Transverse colon (tissue), 4 donors: ENCODE measurements around the gene PTX4. TPM values are rescaled to one million over a fixed set of nuclear protein-coding genes. Genes with fewer than 3 reads are reported as not detected.

Experiments
- DNase-seq: peaks from one replicate; pipeline ENCODE4 v3.0.0-alpha.2; 2019
- H3K27ac ChIP-seq, 4 donors: fragments of 200-600 bp; sonication (generic); 2 replicates each; pipeline ENCODE4 v1.5.1; 2016 to 2018; ENCODE audit warnings: inconsistent platforms in 4 of 4
- H3K27me3 ChIP-seq: fragments of 200-600 bp; sonication (generic); 2 replicates; pipeline ENCODE4 v1.5.1; 2017; ENCODE audit warnings: inconsistent platforms
- H3K36me3 ChIP-seq, 4 donors: fragments of 200-600 bp; sonication (generic); 2 replicates each; pipeline ENCODE4 v1.5.1; 2017 to 2019; ENCODE audit warnings: inconsistent platforms in 4 of 4
- H3K4me1 ChIP-seq, 4 donors: fragments of 200-600 bp; sonication (generic); 2 replicates each; pipeline ENCODE4 v1.5.1; 2017 to 2020; ENCODE audit warnings: inconsistent platforms in 4 of 4
- H3K4me3 ChIP-seq, 4 donors: fragments of 200-600 bp; sonication (generic); 1 replicate in 1 of 4; 2 replicates in 3 of 4; pipeline versions ENCODE4 v1.5.1 to v1.6.1; 2017 to 2019; ENCODE audit warnings: inconsistent platforms in 4 of 4
- H3K9me3 ChIP-seq, 2 donors: fragments of 200-600 bp; sonication (generic); 2 replicates each; pipeline ENCODE4 v1.5.1; 2017 to 2019; ENCODE audit warnings: inconsistent platforms in 2 of 2
- EP300 ChIP-seq: sonication (generic); formaldehyde crosslinking; IDR thresholded peaks from one replicate; pipeline ENCODE4 v1.6.1; 2017; ENCODE audit warnings: antibody characterized with exemption, low read depth
- POLR2A ChIP-seq: fragments of 450-650 bp; IDR thresholded peaks from one replicate; pipeline ENCODE4 v1.6.1; 2016; ENCODE audit warnings: antibody characterized with exemption, mild to moderate bottlenecking, moderate library complexity
- POLR2AphosphoS5 ChIP-seq, 3 donors: sonication (generic); formaldehyde crosslinking; IDR thresholded peaks; one replicate each; pipeline ENCODE4 v1.6.1; 2016; ENCODE audit warnings: antibody characterized with exemption in 3 of 3
- WGBS, 2 donors: methylation state at CpG; one replicate each; pipeline ENCODE4 v1.1.5; 2018; ENCODE audit warnings: low coverage in 1 of 2; 5-methylcytosine and 5-hydroxymethylcytosine counted together
- in situ Hi-C, 4 donors: fragments of 200-750 bp; cut with MboI; loops; one replicate each; pipeline versions ENCODE4 v1.15.0 to v1.15.1; 2017; ENCODE audit warnings: low sequenced_read_pairs in 3 of 4, low pct_ligation_motif_present in 1 of 4, low pct_unique_long_range_greater_than_20kb in 1 of 4
- intact Hi-C: fragments of 100-400 bp; cut with DNase I; formaldehyde crosslinking; loops from one replicate; pipeline ENCODE4 v1.15.1; 2023; ENCODE audit warnings: low total_unique reads
- total RNA-seq, 4 donors: library from RNA; depleted of rRNA; stranded (reverse); fragments of >200 nt; gene quantifications; one replicate each; pipeline ENCODE4 v1.1.0, GENCODE V29; 2016
- TF ChIP-seq, protein P1 (sequence below), 5 experiments: fragments of 200-600 bp in 3 of 5; fragments of 450-650 bp in 2 of 5; sonication (generic) in 3 of 5; IDR thresholded peaks; 1 replicate in 2 of 5; 2 replicates in 3 of 5; pipeline ENCODE4 v1.5.1; 2016 to 2017; ENCODE audit warnings: antibody characterized with exemption in 5 of 5, inconsistent platforms in 3 of 5, mild to moderate bottlenecking in 2 of 5, moderate library complexity in 1 of 5

PTX4 gene
- total RNA-seq, 4 donors from 2014 or later: not detected

DNA sequence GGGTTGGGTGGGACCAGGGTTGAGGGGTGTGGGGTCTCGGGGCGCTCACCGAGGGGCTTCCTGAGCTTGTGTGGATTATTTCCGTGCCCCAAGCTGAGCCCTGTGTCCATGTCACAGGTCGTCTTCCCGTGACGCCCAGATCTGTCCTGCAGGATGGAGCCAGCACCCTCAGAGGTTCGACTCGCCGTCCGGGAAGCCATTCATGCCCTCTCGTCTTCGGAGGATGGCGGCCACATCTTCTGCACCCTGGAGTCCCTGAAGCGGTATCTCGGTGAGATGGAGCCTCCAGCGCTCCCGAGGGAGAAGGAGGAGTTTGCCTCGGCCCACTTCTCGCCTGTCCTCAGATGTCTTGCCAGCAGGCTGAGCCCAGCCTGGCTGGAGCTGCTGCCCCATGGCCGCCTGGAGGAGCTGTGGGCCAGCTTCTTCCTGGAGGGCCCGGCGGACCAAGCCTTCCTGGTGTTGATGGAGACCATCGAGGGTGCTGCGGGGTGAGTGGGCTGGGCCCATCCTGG is 5.4 kb upstream of the PTX4 start:
- peak overlapping the region; percentile 64 to 84 (median 76) for H3K4me3 ChIP-seq
- 31% methylated on average over 18 of the region's 25 CpGs; no CpG with 5 or more reads in 1 of the 2 donors for WGBS, 2 donors
- intact Hi-C loops (no loop called here), in situ Hi-C loops (no loop called here)
- H3K9me3 ChIP-seq: no peaks in the 10 kb centered on the region
- H3K36me3 ChIP-seq: no peaks in the 10 kb centered on the region
- DNase-seq: peak; percentile 32
- H3K27me3 ChIP-seq: no peaks in the 10 kb centered on the region
- TF ChIP-seq EP300 (no peak), POLR2A (no peak)
- TF ChIP-seq, protein P1, sequence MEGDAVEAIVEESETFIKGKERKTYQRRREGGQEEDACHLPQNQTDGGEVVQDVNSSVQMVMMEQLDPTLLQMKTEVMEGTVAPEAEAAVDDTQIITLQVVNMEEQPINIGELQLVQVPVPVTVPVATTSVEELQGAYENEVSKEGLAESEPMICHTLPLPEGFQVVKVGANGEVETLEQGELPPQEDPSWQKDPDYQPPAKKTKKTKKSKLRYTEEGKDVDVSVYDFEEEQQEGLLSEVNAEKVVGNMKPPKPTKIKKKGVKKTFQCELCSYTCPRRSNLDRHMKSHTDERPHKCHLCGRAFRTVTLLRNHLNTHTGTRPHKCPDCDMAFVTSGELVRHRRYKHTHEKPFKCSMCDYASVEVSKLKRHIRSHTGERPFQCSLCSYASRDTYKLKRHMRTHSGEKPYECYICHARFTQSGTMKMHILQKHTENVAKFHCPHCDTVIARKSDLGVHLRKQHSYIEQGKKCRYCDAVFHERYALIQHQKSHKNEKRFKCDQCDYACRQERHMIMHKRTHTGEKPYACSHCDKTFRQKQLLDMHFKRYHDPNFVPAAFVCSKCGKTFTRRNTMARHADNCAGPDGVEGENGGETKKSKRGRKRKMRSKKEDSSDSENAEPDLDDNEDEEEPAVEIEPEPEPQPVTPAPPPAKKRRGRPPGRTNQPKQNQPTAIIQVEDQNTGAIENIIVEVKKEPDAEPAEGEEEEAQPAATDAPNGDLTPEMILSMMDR (IDR thresholded peaks at IDR 0.05): peak in 4 of 5 experiments; percentile 11 to 31 (median 27)
- H3K4me1 ChIP-seq: peaks cover 5 to 21% (median 19%) of the 10 kb centered on the region in 4 donors
- peak overlapping the region; percentile 85 to 92 (median 88) for H3K27ac ChIP-seq

DNA sequence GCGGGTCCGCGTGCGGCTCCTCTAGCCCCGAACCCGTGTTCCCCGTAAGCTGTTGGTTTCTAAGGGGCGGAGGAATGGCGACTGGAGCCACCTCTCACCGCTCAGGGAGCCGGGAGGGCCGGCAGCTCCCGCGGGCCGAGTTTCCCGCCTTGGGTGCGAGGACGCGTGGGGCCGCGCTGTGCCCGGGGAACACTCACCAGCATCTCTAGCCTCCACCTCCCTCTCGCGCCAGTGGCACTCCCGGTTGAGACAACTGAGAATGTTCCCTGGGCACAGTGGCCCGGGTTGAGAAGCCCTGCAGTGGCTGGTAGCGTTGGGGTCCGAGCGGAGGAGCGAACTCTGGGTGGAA is 5.0 kb upstream of the PTX4 start:
- intact Hi-C loops: no loop called here
- peaks cover 5 to 21% (median 19%) of the 10 kb centered on the region in 4 donors for H3K4me1 ChIP-seq
- no peak for DNase-seq
- H3K4me3 ChIP-seq: peak overlapping the region; percentile 64 to 84 (median 76)
- H3K36me3 ChIP-seq: no peaks in the 10 kb centered on the region
- peak overlapping the region; percentile 85 to 92 (median 88) for H3K27ac ChIP-seq
- TF ChIP-seq EP300: no peak
- TF ChIP-seq POLR2AphosphoS5 (IDR thresholded peaks at IDR 0.05): no peak
- TF ChIP-seq, protein P1 (IDR thresholded peaks at IDR 0.05): no peak
- no peak for TF ChIP-seq POLR2A
- H3K27me3 ChIP-seq: no peaks in the 10 kb centered on the region
- 2% methylated on average over 14 of the region's 30 CpGs; no CpG with 5 or more reads in 1 of the 2 donors for WGBS, 2 donors
- H3K9me3 ChIP-seq: no peaks in the 10 kb centered on the region
- in situ Hi-C loops: no loop called here

DNA sequence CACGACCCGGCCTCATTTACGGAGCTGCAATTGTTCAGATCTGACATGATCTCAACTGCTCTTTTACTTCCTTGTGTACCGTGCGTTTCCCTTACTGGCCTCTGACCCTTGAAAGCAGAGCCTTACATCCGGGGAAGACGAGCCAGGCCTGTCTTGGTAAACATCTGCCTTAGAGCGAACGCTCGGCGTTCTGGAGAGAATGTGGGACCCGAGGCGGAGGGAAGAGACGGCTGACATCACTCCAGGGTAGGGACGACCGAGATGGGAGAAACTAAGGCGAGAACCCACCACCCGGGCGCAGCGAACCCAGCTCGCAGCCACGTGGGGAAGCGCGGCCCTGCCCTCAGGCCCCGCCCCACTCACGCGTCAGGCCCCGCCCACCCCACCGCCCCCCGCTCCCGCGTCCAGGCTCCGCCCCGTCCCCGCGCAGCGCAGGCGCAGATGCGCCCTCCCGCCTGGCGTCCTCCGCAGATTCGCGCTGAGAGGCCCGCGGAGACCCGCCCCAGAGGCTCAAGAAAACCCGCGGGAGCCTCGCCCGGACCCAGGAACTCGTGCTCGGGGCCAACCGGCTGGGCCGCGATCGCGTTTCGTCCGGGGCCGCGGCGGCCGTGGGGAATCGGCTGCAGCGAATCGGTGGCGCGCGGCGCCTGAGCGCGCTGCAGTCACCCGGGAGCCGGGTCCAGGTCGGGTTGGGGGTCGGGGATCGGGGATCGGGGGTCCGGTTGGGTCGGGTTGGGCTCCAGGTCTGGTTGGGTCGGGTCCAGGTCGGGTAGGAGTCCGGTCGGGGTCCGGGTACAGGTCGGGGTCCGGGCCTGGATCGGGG is 4.4 kb upstream of the PTX4 start, which contains the start of gene TELO2:
Gene TELO2 (plus strand): TSS at position 438 of the 823 bp plus-strand sequence. CDS start 922 bp downstream, outside the sequence.
- in situ Hi-C loops: no loop called here
- no peaks in the 10 kb centered on the region for H3K9me3 ChIP-seq
- no peaks in the 10 kb centered on the region for H3K27me3 ChIP-seq
- intact Hi-C loops: no loop called here
- H3K4me3 ChIP-seq: peak within 1 kb of the TSS; percentile 64 to 84 (median 76)
- TF ChIP-seq POLR2A (peak; percentile 36), POLR2AphosphoS5 (IDR thresholded peaks at IDR 0.05) (peak in 2 of 3 donors; percentile 11 to 29), EP300 (no peak)
- TF ChIP-seq, protein P1 (IDR thresholded peaks at IDR 0.05): peak in 2 of 5 experiments; percentile 8 to 33
- DNase-seq: peak; percentile 86
- no peaks in the 10 kb centered on the region for H3K36me3 ChIP-seq
- H3K27ac ChIP-seq: peak within 1 kb of the TSS; percentile 85 to 92 (median 88)
- WGBS, 2 donors: 3% methylated on average over 34 of the region's 89 CpGs; no CpG with 5 or more reads in 1 of the 2 donors
- peaks cover 5 to 21% (median 19%) of the 10 kb centered on the region in 4 donors for H3K4me1 ChIP-seq

DNA sequence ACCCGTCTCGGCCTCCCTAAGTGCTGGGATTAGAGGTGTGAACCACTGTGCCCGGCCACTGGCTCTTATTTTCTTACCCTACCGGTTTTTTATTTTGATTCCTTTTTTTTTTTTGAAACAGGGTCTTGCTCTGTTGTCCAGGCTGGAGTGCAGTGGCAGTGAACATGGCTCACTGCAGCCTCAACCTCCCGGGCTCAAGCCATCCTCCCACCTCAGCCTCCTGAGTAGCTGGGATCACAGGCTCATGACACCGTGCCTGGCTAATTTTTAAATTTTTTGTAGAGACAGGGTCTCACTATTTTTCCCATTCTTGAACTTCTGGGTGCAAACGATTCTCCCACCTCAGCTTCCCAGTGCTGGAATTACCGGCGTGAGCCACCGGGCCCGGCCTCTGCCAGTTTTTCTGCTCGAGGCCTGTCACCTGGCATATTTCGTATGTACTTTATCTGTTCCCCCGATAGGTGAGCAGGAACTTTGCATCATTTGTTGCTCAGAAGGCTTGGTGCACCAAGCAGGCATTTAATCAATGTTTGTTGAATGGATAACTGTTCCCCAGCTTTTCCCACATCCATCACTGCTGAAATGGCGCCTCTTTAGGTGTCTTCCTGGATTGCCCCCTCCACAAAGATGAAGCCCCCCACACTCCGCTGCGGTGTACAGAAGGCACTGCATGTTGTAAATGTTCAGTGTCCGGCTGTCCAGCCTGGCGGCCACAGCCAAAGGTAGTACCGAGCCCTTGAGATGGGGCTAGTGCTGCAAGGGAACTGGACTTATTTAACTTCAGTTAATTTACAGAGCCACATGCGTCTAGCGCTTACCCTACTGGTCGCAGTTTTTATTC is 3.6 kb upstream of the PTX4 start:
- H3K9me3 ChIP-seq: no peaks in the 10 kb centered on the region
- no peak for DNase-seq
- no peaks in the 10 kb centered on the region for H3K27me3 ChIP-seq
- peak overlapping the region; percentile 85 to 92 (median 88) for H3K27ac ChIP-seq
- 85 to 89% methylated on average over 15 to 23 of the region's 23 CpGs for WGBS, 2 donors
- intact Hi-C loops (no loop called here), in situ Hi-C loops (no loop called here)
- H3K4me1 ChIP-seq: peaks cover 5 to 21% (median 19%) of the 10 kb centered on the region in 4 donors
- H3K36me3 ChIP-seq: no peaks in the 10 kb centered on the region
- TF ChIP-seq EP300: no peak
- no peak for TF ChIP-seq POLR2A
- TF ChIP-seq, protein P1 (IDR thresholded peaks at IDR 0.05): peak in 1 of 5 experiments; percentile 33
- no peak for TF ChIP-seq POLR2AphosphoS5 (IDR thresholded peaks at IDR 0.05)
- H3K4me3 ChIP-seq: peak overlapping the region; percentile 35 to 84 (median 71)
